Stimulated activated memory B cell treated with anti-CD40 and anti-IgM and Interleukin-4, amounts not matched to agents 10 μg/mL and 1 μg/mL and 100 μg/mL, for 72 hours (primary cell): ENCODE measurements around the gene CNTN4.

Experiments used
- ATAC-seq: fragments of 150-1000 bp; cut with Tn5 transposase; 2 replicates; pipeline ENCODE4 v1.10.0; 2021
- H3K27ac Mint-ChIP-seq: one replicate; pipeline ENCODE4 v1.8.0; 2022; ENCODE audit warnings: mild to moderate bottlenecking, mixed read lengths
- H3K27me3 Mint-ChIP-seq: one replicate; pipeline ENCODE4 v1.8.0; 2022; ENCODE audit warnings: mixed read lengths
- H3K36me3 Mint-ChIP-seq: one replicate; pipeline ENCODE4 v1.8.0; 2022; ENCODE audit warnings: mixed read lengths
- H3K4me1 Mint-ChIP-seq: one replicate; pipeline ENCODE4 v1.8.0; 2022; ENCODE audit warnings: mixed read lengths
- H3K4me3 Mint-ChIP-seq: one replicate; pipeline ENCODE4 v1.8.0; 2022; ENCODE audit warnings: mild to moderate bottlenecking, moderate library complexity, mixed read lengths
- H3K9me3 Mint-ChIP-seq: one replicate; pipeline ENCODE4 v1.8.0; 2022; ENCODE audit warnings: mixed read lengths

The CNTN4 gene

GRCh38 chr3:2583046-2583445 lies 484.4 kb downstream of the CNTN4 start:
- no peaks in the 10 kb centered on the region for H3K27me3 Mint-ChIP-seq
- ATAC-seq, result no peak
- no peak overlapping the region for H3K4me3 Mint-ChIP-seq
- peaks cover 9% of the 10 kb centered on the region for H3K9me3 Mint-ChIP-seq
- no peaks in the 10 kb centered on the region for H3K4me1 Mint-ChIP-seq
- H3K27ac Mint-ChIP-seq, result no peak overlapping the region
- no peaks in the 10 kb centered on the region for H3K36me3 Mint-ChIP-seq

GRCh38 chr3:2589336-2589969 lies 490.8 kb downstream of the CNTN4 start:
- Mint-ChIP-seq H3K36me3 (no peaks in the 10 kb centered on the region), H3K9me3 (peaks cover 10% of the 10 kb centered on the region), H3K27ac (no peak overlapping the region), H3K4me3 (no peak overlapping the region), H3K4me1 (no peaks in the 10 kb centered on the region), H3K27me3 (no peaks in the 10 kb centered on the region)
- ATAC-seq, result no peak

GRCh38 chr3:2595486-2595885 lies 496.8 kb downstream of the CNTN4 start:
- Mint-ChIP-seq H3K4me3 (no peak overlapping the region), H3K9me3 (no peaks in the 10 kb centered on the region)

GRCh38 chr3:2597615-2598014 lies 498.9 kb downstream of the CNTN4 start:
- Mint-ChIP-seq H3K36me3 (no peaks in the 10 kb centered on the region), H3K27me3 (no peaks in the 10 kb centered on the region), H3K9me3 (no peaks in the 10 kb centered on the region), H3K4me3 (no peak overlapping the region), H3K4me1 (no peaks in the 10 kb centered on the region), H3K27ac (no peak overlapping the region)
- no peak for ATAC-seq

More at GRCh38 chr3:2595486-2595885, 496.8 kb downstream of the CNTN4 start:
- no peak for ATAC-seq
- Mint-ChIP-seq H3K27ac (no peak overlapping the region), H3K36me3 (no peaks in the 10 kb centered on the region), H3K4me1 (no peaks in the 10 kb centered on the region), H3K27me3 (no peaks in the 10 kb centered on the region)

- H3K27ac Mint-ChIP-seq, result no peak overlapping the region
- H3K4me1 Mint-ChIP-seq, result no peaks in the 10 kb centered on the region
- ATAC-seq, result no peak
- H3K4me3 Mint-ChIP-seq, result no peak overlapping the region
- H3K36me3 Mint-ChIP-seq, result no peaks in the 10 kb centered on the region
- H3K9me3 Mint-ChIP-seq, result no peaks in the 10 kb centered on the region
- H3K27me3 Mint-ChIP-seq, result no peaks in the 10 kb centered on the region
These were observed 500.8 kb downstream of the CNTN4 start for GRCh38 chr3:2599471-2599870.

GRCh38 chr3:2603692-2604289 lies 505.1 kb downstream of the CNTN4 start:
- ATAC-seq, result no peak
- H3K4me3 Mint-ChIP-seq, result no peak overlapping the region
- no peaks in the 10 kb centered on the region for H3K9me3 Mint-ChIP-seq
- no peaks in the 10 kb centered on the region for H3K27me3 Mint-ChIP-seq
- no peaks in the 10 kb centered on the region for H3K4me1 Mint-ChIP-seq
- H3K36me3 Mint-ChIP-seq, result no peaks in the 10 kb centered on the region
- H3K27ac Mint-ChIP-seq, result no peak overlapping the region

GRCh38 chr3:2614578-2614977 lies 515.9 kb downstream of the CNTN4 start:
- no peaks in the 10 kb centered on the region for H3K36me3 Mint-ChIP-seq

GRCh38 chr3:2615080-2615479 lies 516.4 kb downstream of the CNTN4 start:
- H3K9me3 Mint-ChIP-seq, result peaks cover 10% of the 10 kb centered on the region

More at GRCh38 chr3:2614578-2614977, 515.9 kb downstream of the CNTN4 start:
- no peaks in the 10 kb centered on the region for H3K4me1 Mint-ChIP-seq
- no peak overlapping the region for H3K27ac Mint-ChIP-seq
- no peaks in the 10 kb centered on the region for H3K27me3 Mint-ChIP-seq
- peaks cover 10% of the 10 kb centered on the region for H3K9me3 Mint-ChIP-seq
- no peak overlapping the region for H3K4me3 Mint-ChIP-seq
- ATAC-seq, result no peak

GRCh38 chr3:2623436-2623835 lies 524.8 kb downstream of the CNTN4 start:
- no peak overlapping the region for H3K27ac Mint-ChIP-seq
- ATAC-seq, result no peak
- no peaks in the 10 kb centered on the region for H3K36me3 Mint-ChIP-seq
- no peaks in the 10 kb centered on the region for H3K4me1 Mint-ChIP-seq
- no peaks in the 10 kb centered on the region for H3K9me3 Mint-ChIP-seq
- H3K27me3 Mint-ChIP-seq, result no peaks in the 10 kb centered on the region
- H3K4me3 Mint-ChIP-seq, result no peak overlapping the region

More at GRCh38 chr3:2615080-2615479, 516.4 kb downstream of the CNTN4 start:
- ATAC-seq, result no peak
- Mint-ChIP-seq H3K4me1 (no peaks in the 10 kb centered on the region), H3K4me3 (no peak overlapping the region), H3K36me3 (no peaks in the 10 kb centered on the region), H3K27ac (no peak overlapping the region), H3K27me3 (no peaks in the 10 kb centered on the region)

- no peaks in the 10 kb centered on the region for H3K36me3 Mint-ChIP-seq
- no peak overlapping the region for H3K4me3 Mint-ChIP-seq
- no peak for ATAC-seq
- H3K9me3 Mint-ChIP-seq, result no peaks in the 10 kb centered on the region
- no peaks in the 10 kb centered on the region for H3K4me1 Mint-ChIP-seq
- H3K27me3 Mint-ChIP-seq, result no peaks in the 10 kb centered on the region
- H3K27ac Mint-ChIP-seq, result no peak overlapping the region
These were observed 529.5 kb downstream of the CNTN4 start for GRCh38 chr3:2628117-2628516.

- Mint-ChIP-seq H3K27me3 (no peaks in the 10 kb centered on the region), H3K4me3 (no peak overlapping the region), H3K4me1 (no peaks in the 10 kb centered on the region), H3K27ac (no peak overlapping the region), H3K9me3 (peaks cover 3% of the 10 kb centered on the region), H3K36me3 (no peaks in the 10 kb centered on the region)
- no peak for ATAC-seq
These were observed 536.8 kb downstream of the CNTN4 start for GRCh38 chr3:2635511-2635910.

GRCh38 chr3:2643606-2644005 lies 544.9 kb downstream of the CNTN4 start:
- H3K4me1 Mint-ChIP-seq, result no peaks in the 10 kb centered on the region
- no peak overlapping the region for H3K27ac Mint-ChIP-seq
- H3K9me3 Mint-ChIP-seq, result peaks cover 3% of the 10 kb centered on the region
- no peaks in the 10 kb centered on the region for H3K36me3 Mint-ChIP-seq
- no peak overlapping the region for H3K4me3 Mint-ChIP-seq
- ATAC-seq, result no peak
- no peaks in the 10 kb centered on the region for H3K27me3 Mint-ChIP-seq

GRCh38 chr3:2645001-2645400 lies 546.3 kb downstream of the CNTN4 start:
- peaks cover 3% of the 10 kb centered on the region for H3K9me3 Mint-ChIP-seq
- H3K36me3 Mint-ChIP-seq, result no peaks in the 10 kb centered on the region
- no peak overlapping the region for H3K27ac Mint-ChIP-seq
- H3K4me3 Mint-ChIP-seq, result no peak overlapping the region
- no peak for ATAC-seq
- no peaks in the 10 kb centered on the region for H3K27me3 Mint-ChIP-seq
- H3K4me1 Mint-ChIP-seq, result no peaks in the 10 kb centered on the region

GRCh38 chr3:2650746-2651145 lies 552.1 kb downstream of the CNTN4 start:
- Mint-ChIP-seq H3K27ac (no peak overlapping the region), H3K9me3 (peaks cover 6% of the 10 kb centered on the region), H3K4me3 (no peak overlapping the region), H3K36me3 (no peaks in the 10 kb centered on the region), H3K4me1 (no peaks in the 10 kb centered on the region), H3K27me3 (no peaks in the 10 kb centered on the region)
- ATAC-seq, result no peak

- H3K27me3 Mint-ChIP-seq, result no peaks in the 10 kb centered on the region
- no peak overlapping the region for H3K27ac Mint-ChIP-seq
- H3K4me3 Mint-ChIP-seq, result no peak overlapping the region
- no peaks in the 10 kb centered on the region for H3K36me3 Mint-ChIP-seq
- peaks cover 6% of the 10 kb centered on the region for H3K9me3 Mint-ChIP-seq
- no peaks in the 10 kb centered on the region for H3K4me1 Mint-ChIP-seq
- ATAC-seq, result no peak
These were observed 553.7 kb downstream of the CNTN4 start for GRCh38 chr3:2652386-2652785.

- peaks cover 3% of the 10 kb centered on the region for H3K9me3 Mint-ChIP-seq
- no peaks in the 10 kb centered on the region for H3K36me3 Mint-ChIP-seq
- ATAC-seq, result no peak
- no peak overlapping the region for H3K4me3 Mint-ChIP-seq
- H3K27me3 Mint-ChIP-seq, result no peaks in the 10 kb centered on the region
- H3K4me1 Mint-ChIP-seq, result no peaks in the 10 kb centered on the region
- no peak overlapping the region for H3K27ac Mint-ChIP-seq
These were observed 555.0 kb downstream of the CNTN4 start for GRCh38 chr3:2653706-2654105.
